ENCODE data around the gene PPME1.

- TF ChIP-seq POLR2A (IDR thresholded peaks at IDR 0.05): no peak
- TF ChIP-seq, protein P1, sequence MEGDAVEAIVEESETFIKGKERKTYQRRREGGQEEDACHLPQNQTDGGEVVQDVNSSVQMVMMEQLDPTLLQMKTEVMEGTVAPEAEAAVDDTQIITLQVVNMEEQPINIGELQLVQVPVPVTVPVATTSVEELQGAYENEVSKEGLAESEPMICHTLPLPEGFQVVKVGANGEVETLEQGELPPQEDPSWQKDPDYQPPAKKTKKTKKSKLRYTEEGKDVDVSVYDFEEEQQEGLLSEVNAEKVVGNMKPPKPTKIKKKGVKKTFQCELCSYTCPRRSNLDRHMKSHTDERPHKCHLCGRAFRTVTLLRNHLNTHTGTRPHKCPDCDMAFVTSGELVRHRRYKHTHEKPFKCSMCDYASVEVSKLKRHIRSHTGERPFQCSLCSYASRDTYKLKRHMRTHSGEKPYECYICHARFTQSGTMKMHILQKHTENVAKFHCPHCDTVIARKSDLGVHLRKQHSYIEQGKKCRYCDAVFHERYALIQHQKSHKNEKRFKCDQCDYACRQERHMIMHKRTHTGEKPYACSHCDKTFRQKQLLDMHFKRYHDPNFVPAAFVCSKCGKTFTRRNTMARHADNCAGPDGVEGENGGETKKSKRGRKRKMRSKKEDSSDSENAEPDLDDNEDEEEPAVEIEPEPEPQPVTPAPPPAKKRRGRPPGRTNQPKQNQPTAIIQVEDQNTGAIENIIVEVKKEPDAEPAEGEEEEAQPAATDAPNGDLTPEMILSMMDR (IDR thresholded peaks at IDR 0.05): no peak
These were observed 32.5 kb upstream of the PPME1 start for GRCh38 chr11:74138572-74138971.

All from vagina (tissue), 2 donors.